K562 (cell line): ENCODE measurements around the gene AFF1. TPM values are rescaled to one million over a fixed set of nuclear protein-coding genes. Genes with fewer than 3 reads are reported as not detected.

Experiments
- BMI1 ChIP-seq: fragments of 150-350 bp; IDR thresholded peaks from 2 replicates; pipeline ENCODE4 v1.6.1; 2014; ENCODE audit warnings: low read length
- CEBPZ ChIP-seq: fragments of 150-350 bp; IDR thresholded peaks from 2 replicates; pipeline ENCODE4 v1.6.1; 2014; ENCODE audit warnings: low read depth, mild to moderate bottlenecking, low read length, borderline replicate concordance
- COPS2 ChIP-seq: fragments of 450-650 bp; conservative IDR thresholded peaks from 2 replicates; pipeline ENCODE4 v1.6.1; 2016; ENCODE audit warnings: mild to moderate bottlenecking, moderate library complexity
- CREB3 ChIP-seq: fragments of 450-650 bp; conservative IDR thresholded peaks from 2 replicates; pipeline ENCODE4 v1.6.1; 2016; ENCODE audit warnings: missing genetic modification characterization, low read depth, mild to moderate bottlenecking, missing compliant biosample characterization, moderate library complexity
- ELK3 ChIP-seq: fragments of 450-650 bp; formaldehyde crosslinking; IDR thresholded peaks from 2 replicates; pipeline ENCODE4 v1.4.0; 2020; ENCODE audit warnings: mild to moderate bottlenecking
- FOXM1 ChIP-seq, 2 experiments: fragments of 450-650 bp in 1 of 2; sonication (generic) in 1 of 2; formaldehyde crosslinking in 1 of 2; IDR thresholded peaks; 2 replicates each; pipeline versions ENCODE4 v1.6.1 to v1.9.0; 2017 to 2022; ENCODE audit warnings: low read depth in 2 of 2, mild to moderate bottlenecking in 2 of 2, missing genetic modification reagents in 1 of 2, moderate library complexity in 1 of 2
- FUS ChIP-seq: fragments of 200-400 bp; formaldehyde crosslinking; optimal IDR thresholded peaks from 2 replicates; pipeline ENCODE3; 2017; ENCODE audit warnings: low read depth, low read length
- JUND ChIP-seq, 2 experiments: IDR thresholded peaks; 2 replicates in 1 of 2; 3 replicates in 1 of 2; pipeline ENCODE4 v1.6.1; 2011; ENCODE audit warnings: borderline replicate concordance in 2 of 2, low read depth in 2 of 2, low read length in 2 of 2, improper control_type of control experiment in 1 of 2, missing biosample characterization in 1 of 2, missing genetic modification characterization in 1 of 2, missing genetic modification reagents in 1 of 2
- MCM3 ChIP-seq: fragments of 450-650 bp; IDR thresholded peaks from 2 replicates; pipeline ENCODE4 v1.6.1; 2016
- POLR2AphosphoS2 ChIP-seq: IDR thresholded peaks from 2 replicates; pipeline ENCODE4 v1.6.1; 2012; ENCODE audit warnings: low read length, improper control_type of control experiment
- PTBP1 ChIP-seq: fragments of 200-400 bp; formaldehyde crosslinking; IDR thresholded peaks from 2 replicates; pipeline ENCODE4 v1.6.1; 2017; ENCODE audit warnings: low read depth, low read length
- RAD51 ChIP-seq: fragments of 450-650 bp; IDR thresholded peaks from 2 replicates; pipeline ENCODE4 v1.7.1; 2016; ENCODE audit warnings: low read depth, mild to moderate bottlenecking, borderline replicate concordance
- RNF2 ChIP-seq: sonication (generic); IDR thresholded peaks from 2 replicates; pipeline ENCODE4 v1.6.1; 2016
- SP1 ChIP-seq: sonication (generic); formaldehyde crosslinking; IDR thresholded peaks from 2 replicates; pipeline ENCODE4 v1.8.1; 2022; ENCODE audit warnings: mild to moderate bottlenecking, missing genetic modification reagents
- STAT5B ChIP-seq: fragments of 250-450 bp; sonication (Bioruptor Pico); IDR thresholded peaks from 2 replicates; pipeline ENCODE4 v1.8.0; 2021; ENCODE audit warnings: mild to moderate bottlenecking, inconsistent platforms
- TBL1XR1 ChIP-seq, 2 experiments: IDR thresholded peaks; 2 replicates each; pipeline ENCODE4 v1.6.1; 2012; ENCODE audit warnings: improper control_type of control experiment in 2 of 2, low read length in 2 of 2, mild to moderate bottlenecking in 1 of 2
- TCF7L2 ChIP-seq: fragments of 150-350 bp; IDR thresholded peaks from 2 replicates; pipeline ENCODE4 v1.6.1; 2016; ENCODE audit warnings: low read depth, mild to moderate bottlenecking, low read length, moderate library complexity
- ZBTB17 ChIP-seq: fragments of 450-650 bp; formaldehyde crosslinking; IDR thresholded peaks from 2 replicates; pipeline ENCODE4 v1.4.0; 2020; ENCODE audit warnings: mild to moderate bottlenecking
- ZBTB49 ChIP-seq: sonication (generic); formaldehyde crosslinking; IDR thresholded peaks from 2 replicates; pipeline ENCODE4 v1.8.0; 2022; ENCODE audit warnings: missing genetic modification reagents, mild to moderate bottlenecking, borderline replicate concordance
- ZNF146 ChIP-seq: IDR thresholded peaks from one replicate; pipeline ENCODE4 v1.6.1; 2018; ENCODE audit warnings: missing compliant biosample characterization; ENCODE audit not compliant: unreplicated experiment
- ZNF75A ChIP-seq: fragments of 450-650 bp; formaldehyde crosslinking; IDR thresholded peaks from 2 replicates; pipeline ENCODE4 v1.4.0; 2020; ENCODE audit warnings: mild to moderate bottlenecking
- polyA plus RNA-seq, 8 experiments: library from polyadenylated mRNA; depleted of rRNA in 4 of 8; stranded (reverse) in 5 of 8; unstranded in 3 of 8; fragments of >200 nt; fragmentation: Nextera tagmentation in 2 of 8; fragmentation: Illumina TruSeq in 1 of 8; extraction: Ambion mirVana in 2 of 8; extraction: Trizol in 1 of 8; gene quantifications; 2 replicates each; pipeline versions ENCODE4 v1.2.1 to v1.2.3, GENCODE V29; 2011 to 2014; ENCODE audit warnings: inconsistent platforms in 1 of 8, missing spikeins in 1 of 8
- total RNA-seq, 7 experiments: library from RNA; depleted of rRNA in 6 of 7; stranded (reverse); fragments of >200 nt in 6 of 7; fragmentation: Illumina TruSeq in 2 of 7; extraction: Trizol in 2 of 7; gene quantifications; 2 replicates each; pipeline versions ENCODE4 v1.2.1 to v1.2.3, GENCODE V29; 2011 to 2021; ENCODE audit warnings: low replicate concordance in 1 of 7

AFF1 gene
- total and polyA plus RNA-seq, 9 of the 15 experiments (the other 6 are each of a cell fraction or from before 2014, with no cell fraction given): 4.1 to 47.5 (median 17.2) TPM

GRCh38 chr4:86961605-86962295 lies 26.9 kb downstream of the AFF1 start (continued):
- peak; percentile 54 for TF ChIP-seq RAD51
- no peak for TF ChIP-seq PTBP1
- no peak for TF ChIP-seq ZNF146 (CRISPR knock-in tag)
- no peak for TF ChIP-seq MCM3
- no peak for TF ChIP-seq ZNF75A
- TF ChIP-seq BMI1: no peak
- TF ChIP-seq POLR2AphosphoS2: no peak
- TF ChIP-seq FOXM1 (IDR thresholded peaks at IDR 0.05; ENCODE audit: low read depth): peak; percentile 91
- TF ChIP-seq FOXM1 (CRISPR knock-in tag; IDR thresholded peaks at IDR 0.05; ENCODE audit: low read depth): no peak
- no peak for TF ChIP-seq TCF7L2
- TF ChIP-seq TBL1XR1 (IDR thresholded peaks at IDR 0.05; ENCODE audit: low read length in 2 of 2): peak; percentile 82 to 97; a peak in 3 of 4 replicates
- TF ChIP-seq JUND (IDR thresholded peaks at IDR 0.05; ENCODE audit: borderline replicate concordance, low read depth, low read length): peak; percentile 85
- TF ChIP-seq JUND (tag; IDR thresholded peaks at IDR 0.05; ENCODE audit: borderline replicate concordance, low read depth, low read length): peak; percentile 68; the same call in 2 of the 3 replicates
- no peak for TF ChIP-seq FUS
- TF ChIP-seq COPS2: no peak
- no peak for TF ChIP-seq CEBPZ
- peak; percentile 98 for TF ChIP-seq RNF2
- no peak for TF ChIP-seq CREB3
- TF ChIP-seq STAT5B: no peak
- TF ChIP-seq ELK3 (CRISPR knock-in tag): no peak
- TF ChIP-seq SP1 (CRISPR knock-in tag): no peak
- TF ChIP-seq ZBTB17: no peak
- no peak for TF ChIP-seq ZBTB49
